HG02884 (cell line): Measurements from ENCODE around the gene MED17.

Experiments
- ATAC-seq: cut with Tn5 transposase; IDR thresholded peaks from one replicate; pipeline ENCODE4 v1.9.1; 2021; ENCODE audit warnings: mild to moderate bottlenecking, moderate library complexity; ENCODE audit not compliant: unreplicated experiment

Gene MED17

GRCh38 chr11:93846411-93846810 lies 62.3 kb downstream of the MED17 start:
- ATAC-seq: no peak

- ATAC-seq: no peak
These were observed 65.1 kb downstream of the MED17 start for GRCh38 chr11:93849201-93849600.

- ATAC-seq: no peak
These were observed 65.9 kb downstream of the MED17 start for GRCh38 chr11:93849751-93850593.

GRCh38 chr11:93850594-93851018 lies 66.5 kb downstream of the MED17 start, which contains the start of gene VSTM5:
Gene VSTM5, minus strand, starts transcription at chr11:93850618. Its CDS starts 116 bp downstream, at chr11:93850502.
- ATAC-seq: no peak

- no peak for ATAC-seq
These were observed 68.2 kb downstream of the MED17 start for GRCh38 chr11:93852242-93852641.

- no peak for ATAC-seq
These were observed 73.5 kb downstream of the MED17 start for GRCh38 chr11:93857413-93858120.

- ATAC-seq: no peak
These were observed 74.2 kb downstream of the MED17 start for GRCh38 chr11:93858121-93858775.

- ATAC-seq: no peak
These were observed 77.7 kb downstream of the MED17 start for GRCh38 chr11:93861808-93862207.
